Thyroid gland (tissue), 4 donors: ENCODE measurements around the gene SULT1A3. TPM values are rescaled to one million over a fixed set of nuclear protein-coding genes. Genes with fewer than 3 reads are reported as not detected.
"Not testable (repeated sequence)": the region's sequence is repeated elsewhere in the genome, so short reads cannot be mapped to it uniquely, and the experiment has no call there.

Experiments used
- DNase-seq, 2 donors: peaks; one replicate each; pipeline ENCODE4 v3.0.0-alpha.2; 2019
- H3K27ac ChIP-seq, 3 donors: fragments of 200-600 bp; sonication (generic); 1 replicate in 2 of 3; 2 replicates in 1 of 3; pipeline ENCODE4 v1.5.1; 2016 to 2019; ENCODE audit warnings: mild to moderate bottlenecking in 1 of 3, moderate library complexity in 1 of 3
- H3K27me3 ChIP-seq: fragments of 200-600 bp; sonication (generic); one replicate; pipeline ENCODE4 v1.5.1; 2019
- H3K36me3 ChIP-seq, 2 donors: fragments of 200-600 bp; sonication (generic); one replicate each; pipeline ENCODE4 v1.5.1; 2016 to 2019
- H3K4me1 ChIP-seq, 2 donors: fragments of 200-600 bp; sonication (generic); one replicate each; pipeline ENCODE4 v1.5.1; 2017 to 2019
- H3K4me3 ChIP-seq, 3 donors: fragments of 200-600 bp; sonication (generic); replicated peaks in 1 of 3; 1 replicate in 2 of 3; 2 replicates in 1 of 3; pipeline ENCODE4 v1.5.1; 2016; ENCODE audit warnings: mild to moderate bottlenecking in 1 of 3
- H3K9me3 ChIP-seq: fragments of 200-600 bp; sonication (generic); one replicate; pipeline ENCODE4 v1.5.1; 2017
- WGBS, 2 donors: methylation state at CpG; one replicate each; pipeline ENCODE4 v1.1.5; 2017; 5-methylcytosine and 5-hydroxymethylcytosine counted together
- intact Hi-C: fragments of 100-400 bp; cut with DNase I; formaldehyde crosslinking; loops from one replicate; pipeline ENCODE4 v1.15.1; 2023
- small RNA-seq: library from RNA; depleted of rRNA; stranded (forward); fragments of <200 nt; gene quantifications from one replicate; pipeline ENCODE3, GENCODE V24; 2016
- total RNA-seq, 4 donors: library from RNA; depleted of rRNA; stranded (reverse); fragments of >200 nt; gene quantifications; one replicate each; pipeline ENCODE4 v1.2.3, GENCODE V29; 2016

SULT1A3 gene
- total RNA-seq, 4 donors from 2014 or later, result 8.9 to 13.8 (median 9.8) TPM

GRCh38 chr16:30207063-30207704, 8.1 kb downstream of the SULT1A3 start:
- H3K4me3 ChIP-seq, DNase-seq, H3K36me3 ChIP-seq, H3K27me3 ChIP-seq, intact Hi-C loops, H3K27ac ChIP-seq, H3K9me3 ChIP-seq, H3K4me1 ChIP-seq: not testable (repeated sequence)
- WGBS, 2 donors, result no CpG with 5 or more reads among the region's 9 CpGs

DNA sequence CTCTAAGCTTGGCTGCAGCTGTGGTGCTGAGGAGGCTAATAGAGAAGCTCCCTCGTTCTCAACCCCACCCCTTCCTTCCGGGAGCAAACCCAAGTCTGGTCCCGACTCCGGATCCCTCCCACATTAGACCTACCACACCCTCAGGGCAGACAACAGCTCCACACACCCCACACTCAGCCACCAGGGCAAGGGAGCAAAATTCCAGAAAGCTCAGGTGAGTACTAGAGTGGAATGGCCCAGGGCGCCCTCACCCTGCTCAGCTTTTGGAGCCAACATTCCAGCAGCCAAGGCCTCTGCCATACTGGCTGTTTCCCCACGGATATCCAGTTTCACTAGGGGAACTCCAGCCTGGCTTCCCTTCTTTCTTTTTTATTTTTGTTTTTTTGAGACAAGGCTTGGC, 10.0 kb downstream of the SULT1A3 start:
- H3K27me3 ChIP-seq, H3K9me3 ChIP-seq, intact Hi-C loops, H3K36me3 ChIP-seq, H3K4me1 ChIP-seq, H3K4me3 ChIP-seq, H3K27ac ChIP-seq: not testable (repeated sequence)
- DNase-seq, result peak in 1 of 2 donors; percentile 26
- whole genome bisulfite sequencing, 2 donors, result 7% methylated on average over 2 of the region's 6 CpGs; no CpG with 5 or more reads in 1 of the 2 donors

DNA sequence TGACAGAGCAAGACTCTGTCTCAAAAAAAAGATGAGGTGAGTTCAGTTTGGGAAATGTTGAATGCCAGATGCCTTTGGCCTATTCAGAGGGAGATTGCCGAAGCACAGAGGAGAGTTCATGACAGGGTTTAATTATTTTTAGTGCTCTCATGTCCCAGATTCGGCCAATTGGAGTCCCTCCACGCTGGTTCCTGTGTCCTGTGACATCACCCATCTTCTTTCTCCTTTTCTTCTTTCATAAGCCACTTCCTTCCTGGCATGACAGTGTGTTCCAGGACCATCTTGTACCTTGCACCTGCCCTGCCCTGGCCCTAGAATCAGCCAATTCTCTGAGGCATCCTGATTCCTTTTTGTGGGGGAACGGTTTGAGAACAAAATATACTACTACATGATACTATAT, 12.4 kb downstream of the SULT1A3 start:
- WGBS, 2 donors, result no CpG with 5 or more reads among the region's 4 CpGs
- H3K27ac ChIP-seq, H3K36me3 ChIP-seq, H3K9me3 ChIP-seq, intact Hi-C loops, H3K4me1 ChIP-seq, H3K4me3 ChIP-seq, DNase-seq, H3K27me3 ChIP-seq: not testable (repeated sequence)

DNA sequence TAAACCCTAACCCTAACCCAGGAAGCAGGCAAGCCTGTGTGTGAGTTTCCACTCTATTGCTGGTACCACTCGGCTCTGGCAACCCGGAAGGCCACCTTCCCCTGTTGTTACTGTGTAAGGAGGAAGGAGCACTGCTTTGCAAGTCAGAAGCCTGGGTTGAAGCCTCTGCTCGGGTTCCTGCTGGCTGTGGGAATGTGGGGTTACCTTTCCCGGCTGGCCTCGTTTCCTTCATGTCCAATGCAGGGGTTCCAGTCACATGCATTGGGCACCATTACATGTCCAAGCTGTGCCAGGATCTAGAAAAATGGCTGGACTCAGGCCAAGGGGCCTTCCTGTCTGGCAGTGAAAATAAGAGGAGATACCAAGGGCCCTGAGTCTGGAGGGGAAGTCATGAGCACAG, 18.0 kb downstream of the SULT1A3 start:
- DNase-seq, H3K4me3 ChIP-seq, H3K27ac ChIP-seq, H3K27me3 ChIP-seq, H3K4me1 ChIP-seq, intact Hi-C loops, H3K36me3 ChIP-seq, H3K9me3 ChIP-seq: not testable (repeated sequence)
- 80 to 81% methylated on average over 1 to 3 of the region's 5 CpGs for WGBS, 2 donors

DNA sequence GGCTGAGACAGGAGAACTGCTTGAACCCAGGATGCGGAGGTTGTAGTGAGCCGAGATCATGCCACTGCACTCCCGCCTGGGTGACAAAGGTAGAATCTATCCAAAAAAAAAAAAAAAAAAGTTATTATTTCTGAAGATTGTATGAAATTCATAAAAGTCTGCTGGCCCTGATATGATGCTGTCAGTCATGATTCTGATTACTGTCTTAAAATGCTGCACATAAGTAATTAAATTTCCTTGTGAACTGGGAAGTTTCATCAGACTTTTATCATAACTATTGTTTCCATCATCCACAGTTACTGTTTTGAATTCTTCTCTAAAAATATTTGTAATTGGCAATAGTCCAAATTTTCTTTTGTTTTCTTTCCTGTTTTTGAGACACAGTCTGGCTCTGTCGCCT, 49.3 kb downstream of the SULT1A3 start, which contains the start of gene NPIPB13:
TSS of gene NPIPB13 (minus strand) at position 101 of the 400 bp plus-strand sequence. CDS start 2,906 bp downstream, outside the sequence.
- WGBS, 2 donors, result no CpG with 5 or more reads among the region's 4 CpGs
- H3K27ac ChIP-seq, DNase-seq, H3K36me3 ChIP-seq, H3K4me3 ChIP-seq, H3K27me3 ChIP-seq, H3K9me3 ChIP-seq, intact Hi-C loops, H3K4me1 ChIP-seq: not testable (repeated sequence)

Small RNA genes lying within 50 kb of the gene (small RNA-seq; reads per million reads assigned to genes)
- not detected for gene AC106782.4

Other genes starting within 250 kb of the SULT1A3 start
- gene TMEM219, start 237.2 kb upstream of the SULT1A3 start, total RNA-seq, result 100 to 1,000 TPM in 3 of 4 donors, 10 to 100 TPM in 1; 93.2 to 140 (median 135) TPM
- gene TAOK2, start 225.4 kb upstream of the SULT1A3 start, total RNA-seq, result 10 to 100 TPM; 48.8 to 62.6 (median 55.2) TPM
- 10 to 100 TPM; 10.7 to 23.1 (median 18.4) TPM for gene HIRIP3, start 203.6 kb upstream of the SULT1A3 start, total RNA-seq
- gene INO80E, start 203.0 kb upstream of the SULT1A3 start, total RNA-seq, result 100 to 1,000 TPM in 3 of 4 donors, 10 to 100 TPM in 1; 45.9 to 165 (median 142) TPM
- gene DOC2A, start 188.2 kb upstream of the SULT1A3 start, total RNA-seq, result 1 to 10 TPM in 1 of 4 donors, under 1 TPM in 2, not detected in 1; 0.22 to 1.2 (median 0.94) TPM
- not detected for gene C16orf92, start 176.1 kb upstream of the SULT1A3 start, total RNA-seq
- gene TLCD3B, start 168.0 kb upstream of the SULT1A3 start, total RNA-seq, result under 1 TPM in 2 of 4 donors, not detected in 2; 0.54 to 0.79 TPM
- gene ALDOA, start 133.5 kb upstream of the SULT1A3 start, total RNA-seq, result 1,000 to 10,000 TPM in 3 of 4 donors, 100 to 1,000 TPM in 1; 752 to 2,025 (median 1,174) TPM
- gene PPP4C, start 123.3 kb upstream of the SULT1A3 start, total RNA-seq, result 10 to 100 TPM; 43.6 to 59.9 (median 50.8) TPM
- 1 to 10 TPM; 1.6 to 3.3 (median 2.4) TPM for gene TBX6, start 107.3 kb upstream of the SULT1A3 start, total RNA-seq
- 100 to 1,000 TPM in 1 of 4 donors, 10 to 100 TPM in 3; 32.4 to 372 (median 68.0) TPM for gene YPEL3, start 103.0 kb upstream of the SULT1A3 start, total RNA-seq
- 1 to 10 TPM in 2 of 4 donors, under 1 TPM in 1, not detected in 1; 0.68 to 1.6 (median 1.2) TPM for gene GDPD3, start 85.7 kb upstream of the SULT1A3 start, total RNA-seq
- 10 to 100 TPM; 31.5 to 90.6 (median 51.5) TPM for gene MAPK3, start 76.0 kb upstream of the SULT1A3 start, total RNA-seq
- 10 to 100 TPM in 3 of 4 donors, 1 to 10 TPM in 1; 7.3 to 14.8 (median 11.2) TPM for gene CORO1A, start 15.7 kb upstream of the SULT1A3 start, total RNA-seq
- 100 to 1,000 TPM in 2 of 4 donors, 1 to 10 TPM in 2; 2.1 to 150 (median 67.4) TPM for gene BOLA2B, start 5.6 kb upstream of the SULT1A3 start, total RNA-seq
- gene SLX1A, start 5.4 kb upstream of the SULT1A3 start, total RNA-seq, result 10 to 100 TPM; 26.2 to 73.3 (median 63.7) TPM
- gene NPIPB13, start 49.2 kb downstream of the SULT1A3 start, total RNA-seq, result 1 to 10 TPM; 2.1 to 3.0 (median 2.3) TPM
- 10 to 100 TPM; 39.1 to 68.5 (median 56.1) TPM for gene CD2BP2, start 156.1 kb downstream of the SULT1A3 start, total RNA-seq
- 10 to 100 TPM; 26.6 to 38.1 (median 33.5) TPM for gene TBC1D10B, start 171.2 kb downstream of the SULT1A3 start, total RNA-seq
- not detected for gene MYL11, start 175.5 kb downstream of the SULT1A3 start, total RNA-seq
- gene SEPTIN1, start 183.3 kb downstream of the SULT1A3 start, total RNA-seq, result 1 to 10 TPM in 3 of 4 donors, under 1 TPM in 1; 0.56 to 3.4 (median 1.4) TPM
- 10 to 100 TPM in 2 of 4 donors, 1 to 10 TPM in 2; 8.5 to 12.2 (median 9.4) TPM for gene ZNF48, start 196.2 kb downstream of the SULT1A3 start, total RNA-seq
- gene ZNF771, start 208.4 kb downstream of the SULT1A3 start, total RNA-seq, result 10 to 100 TPM in 3 of 4 donors, 1 to 10 TPM in 1; 9.1 to 29.5 (median 19.1) TPM
- 10 to 100 TPM; 18.8 to 26.4 (median 22.5) TPM for gene DCTPP1, start 230.8 kb downstream of the SULT1A3 start, total RNA-seq
- 10 to 100 TPM; 34.5 to 41.3 (median 39.9) TPM for gene SEPHS2, start 246.6 kb downstream of the SULT1A3 start, total RNA-seq